ENCODE results near the gene PARD3.

DNA sequence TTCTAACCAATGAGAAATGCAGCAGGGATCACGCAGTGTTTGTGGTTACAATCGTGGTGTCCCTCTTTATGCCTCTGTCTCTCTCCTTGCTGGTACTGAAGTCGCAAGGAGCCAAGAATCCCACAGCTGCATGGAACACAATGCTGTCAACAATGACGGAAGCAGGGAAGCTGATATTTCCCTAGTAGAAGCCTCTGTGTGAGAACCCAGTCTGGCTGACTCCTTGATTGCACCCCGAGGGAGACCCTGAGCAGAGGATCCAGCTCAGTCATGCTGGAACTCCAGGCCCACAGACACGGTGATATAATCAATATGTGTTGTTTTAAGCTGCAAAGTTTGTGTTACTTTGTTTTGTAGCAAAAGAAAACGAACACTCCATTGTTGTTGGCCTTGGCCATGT lies 677.9 kb downstream of the PARD3 start:
- TF ChIP-seq, protein P1, sequence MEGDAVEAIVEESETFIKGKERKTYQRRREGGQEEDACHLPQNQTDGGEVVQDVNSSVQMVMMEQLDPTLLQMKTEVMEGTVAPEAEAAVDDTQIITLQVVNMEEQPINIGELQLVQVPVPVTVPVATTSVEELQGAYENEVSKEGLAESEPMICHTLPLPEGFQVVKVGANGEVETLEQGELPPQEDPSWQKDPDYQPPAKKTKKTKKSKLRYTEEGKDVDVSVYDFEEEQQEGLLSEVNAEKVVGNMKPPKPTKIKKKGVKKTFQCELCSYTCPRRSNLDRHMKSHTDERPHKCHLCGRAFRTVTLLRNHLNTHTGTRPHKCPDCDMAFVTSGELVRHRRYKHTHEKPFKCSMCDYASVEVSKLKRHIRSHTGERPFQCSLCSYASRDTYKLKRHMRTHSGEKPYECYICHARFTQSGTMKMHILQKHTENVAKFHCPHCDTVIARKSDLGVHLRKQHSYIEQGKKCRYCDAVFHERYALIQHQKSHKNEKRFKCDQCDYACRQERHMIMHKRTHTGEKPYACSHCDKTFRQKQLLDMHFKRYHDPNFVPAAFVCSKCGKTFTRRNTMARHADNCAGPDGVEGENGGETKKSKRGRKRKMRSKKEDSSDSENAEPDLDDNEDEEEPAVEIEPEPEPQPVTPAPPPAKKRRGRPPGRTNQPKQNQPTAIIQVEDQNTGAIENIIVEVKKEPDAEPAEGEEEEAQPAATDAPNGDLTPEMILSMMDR (IDR thresholded peaks at IDR 0.05) = no peak
- TF ChIP-seq EZH2phosphoT487 (IDR thresholded peaks at IDR 0.05) (no peak), EZH2 (IDR thresholded peaks at IDR 0.05) (no peak)

Data from neural progenitor cell (in vitro differentiated cells).